HCT116 (cell line): ENCODE measurements around the gene DHX16.

ENCODE experiments used
- ZBTB33 ChIP-seq: IDR thresholded peaks from 2 replicates; pipeline ENCODE4 v1.6.1; 2011; ENCODE audit warnings: mild to moderate bottlenecking, low read length, moderate library complexity; ENCODE audit not compliant: insufficient replicate concordance; ENCODE audit errors: extremely low read depth
- TF ChIP-seq, protein P1 (sequence below), 3 experiments: fragments of 200-600 bp in 1 of 3; sonication (generic) in 1 of 3; IDR thresholded peaks in 2 of 3; conservative IDR thresholded peaks in 1 of 3; 2 replicates each; pipeline ENCODE4 v1.5.1; 2012 to 2017; ENCODE audit warnings: low read depth in 2 of 3, low read length in 2 of 3, antibody characterized with exemption in 1 of 3, borderline replicate concordance in 1 of 3, control low read depth in 1 of 3, mild to moderate bottlenecking in 1 of 3, mixed read lengths in 1 of 3, mixed run types in 1 of 3, moderate library complexity in 1 of 3; ENCODE audit not compliant: insufficient read depth in 1 of 3

DNA sequence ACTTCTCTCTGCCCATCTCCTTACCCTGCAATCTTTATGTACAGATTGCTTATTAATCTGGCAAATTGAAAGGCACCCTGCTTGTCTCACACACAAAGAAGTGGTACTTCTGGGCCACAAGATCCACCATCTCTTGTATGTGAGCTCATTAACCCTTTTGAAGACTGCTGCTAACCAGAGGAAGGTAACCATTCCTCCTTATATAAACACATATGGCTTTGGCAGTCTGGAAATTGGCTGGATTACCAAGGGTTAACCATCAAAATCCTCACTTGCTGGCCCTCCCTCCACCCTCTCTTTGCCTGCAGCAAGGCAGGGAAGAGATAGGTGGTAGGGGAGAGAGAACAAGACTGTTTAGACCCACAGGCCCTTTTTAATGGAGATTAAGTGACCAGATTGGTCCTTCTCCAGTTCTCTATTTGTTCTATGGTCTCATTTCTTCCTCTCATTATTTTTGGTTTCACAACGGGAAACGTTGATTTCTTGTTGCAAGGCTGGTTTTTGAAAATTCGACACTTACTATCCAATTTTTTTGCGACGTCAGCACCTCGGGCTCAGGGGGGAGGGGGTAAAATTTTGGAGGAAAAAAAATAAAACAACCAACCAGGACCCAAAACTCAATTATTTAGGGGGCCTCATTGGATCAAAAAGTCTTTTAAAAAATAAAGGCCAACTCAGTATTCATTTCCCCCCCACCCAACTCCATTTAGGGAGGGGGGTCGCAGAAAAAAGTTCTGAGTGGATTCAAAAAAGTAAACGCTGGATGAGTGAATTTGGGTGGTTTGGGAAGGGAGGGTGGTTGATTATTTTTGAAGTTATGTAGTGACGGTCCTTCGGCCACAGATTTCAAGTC lies 56.6 kb downstream of the DHX16 start:
- TF ChIP-seq, protein P1, sequence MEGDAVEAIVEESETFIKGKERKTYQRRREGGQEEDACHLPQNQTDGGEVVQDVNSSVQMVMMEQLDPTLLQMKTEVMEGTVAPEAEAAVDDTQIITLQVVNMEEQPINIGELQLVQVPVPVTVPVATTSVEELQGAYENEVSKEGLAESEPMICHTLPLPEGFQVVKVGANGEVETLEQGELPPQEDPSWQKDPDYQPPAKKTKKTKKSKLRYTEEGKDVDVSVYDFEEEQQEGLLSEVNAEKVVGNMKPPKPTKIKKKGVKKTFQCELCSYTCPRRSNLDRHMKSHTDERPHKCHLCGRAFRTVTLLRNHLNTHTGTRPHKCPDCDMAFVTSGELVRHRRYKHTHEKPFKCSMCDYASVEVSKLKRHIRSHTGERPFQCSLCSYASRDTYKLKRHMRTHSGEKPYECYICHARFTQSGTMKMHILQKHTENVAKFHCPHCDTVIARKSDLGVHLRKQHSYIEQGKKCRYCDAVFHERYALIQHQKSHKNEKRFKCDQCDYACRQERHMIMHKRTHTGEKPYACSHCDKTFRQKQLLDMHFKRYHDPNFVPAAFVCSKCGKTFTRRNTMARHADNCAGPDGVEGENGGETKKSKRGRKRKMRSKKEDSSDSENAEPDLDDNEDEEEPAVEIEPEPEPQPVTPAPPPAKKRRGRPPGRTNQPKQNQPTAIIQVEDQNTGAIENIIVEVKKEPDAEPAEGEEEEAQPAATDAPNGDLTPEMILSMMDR (IDR thresholded peaks at IDR 0.05 in 2 of 3, conservative IDR thresholded peaks at IDR 0.05 in 1 of 3; ENCODE audit: borderline replicate concordance in 1 of 3, insufficient read depth in 1 of 3, low read depth in 2 of 3, low read length in 2 of 3), result no peak
- TF ChIP-seq ZBTB33, result no peak
